IMR-90 (cell line): ENCODE data around the gene MCCD1. TPM values are rescaled to one million over a fixed set of nuclear protein-coding genes. Genes with fewer than 3 reads are reported as not detected.
A peak's percentile ranks its signal among the peaks of the same experiment; 100 is the strongest.

Source experiments
- ATAC-seq: fragments of 200-7000 bp; cut with Tn5 transposase; 2 replicates; pipeline ENCODE4 v1.9.1; 2020; ENCODE audit warnings: low read depth, mild to moderate bottlenecking, moderate library complexity
- BruUV-seq: library from RNA; stranded (reverse); fragments of 400-500 nt; replicated peaks from 2 replicates; lab custom pipeline; 2021; lab: Mats Ljungman, UMichigan
- CTCF ChIA-PET: fragments of 300-600 bp; formaldehyde crosslinking; extraction: SDS; loops from one replicate; lab custom pipeline; 2021; ENCODE audit warnings: antibody characterized with exemption; lab: Yijun Ruan, JAX
- POLR2A ChIA-PET: fragments of 300-600 bp; sonication (Branson Sonifier 250); formaldehyde crosslinking; loops from one replicate; lab custom pipeline; 2022; ENCODE audit warnings: antibody characterized with exemption; ENCODE audit not compliant: unreplicated experiment; lab: Charles Lee
- DNase-seq: peaks from one replicate; pipeline ENCODE4 v3.0.0; 2013
- H2AFZ ChIP-seq: replicated peaks from 2 replicates; pipeline ENCODE3; 2013; ENCODE audit warnings: low read length, mild to moderate bottlenecking; ENCODE audit not compliant: poor library complexity
- H2AK5ac ChIP-seq: 2 replicates; pipeline ENCODE4 v1.6.1; 2013; ENCODE audit warnings: low read depth, low read length, inconsistent platforms
- H2AK9ac ChIP-seq: replicated peaks from 2 replicates; pipeline ENCODE3; 2013; ENCODE audit warnings: mild to moderate bottlenecking, low read depth, low read length, moderate library complexity; ENCODE audit not compliant: poor library complexity
- H2BK120ac ChIP-seq: 2 replicates; pipeline ENCODE4 v1.6.1; 2013; ENCODE audit warnings: low read depth, low read length, inconsistent platforms
- H2BK15ac ChIP-seq: 3 replicates; pipeline ENCODE4 v1.6.1; 2013; ENCODE audit warnings: low read depth, low read length, inconsistent platforms
- H2BK20ac ChIP-seq: 2 replicates; pipeline ENCODE4 v1.6.1; 2013; ENCODE audit warnings: low read depth, mild to moderate bottlenecking, inconsistent platforms, low read length, moderate library complexity
- H2BK5ac ChIP-seq: 2 replicates; pipeline ENCODE4 v1.6.1; 2013; ENCODE audit warnings: mild to moderate bottlenecking, low read depth, low read length, inconsistent platforms; ENCODE audit not compliant: poor library complexity, severe bottlenecking
- H3K14ac ChIP-seq: replicated peaks from 2 replicates; pipeline ENCODE4 v1.6.1; 2013; ENCODE audit warnings: low read depth, low read length, inconsistent platforms
- H3K18ac ChIP-seq: 2 replicates; pipeline ENCODE4 v1.6.1; 2013; ENCODE audit warnings: low read depth, low read length, control low read depth
- H3K23ac ChIP-seq: 2 replicates; pipeline ENCODE4 v1.6.1; 2013; ENCODE audit warnings: low read depth, low read length, inconsistent platforms
- H3K27ac ChIP-seq: 2 replicates; pipeline ENCODE4 v1.5.1; 2013; ENCODE audit warnings: mild to moderate bottlenecking, control low read depth, low read length; ENCODE audit not compliant: insufficient read depth
- H3K27me3 ChIP-seq: 2 replicates; pipeline ENCODE4 v1.6.1; 2013; ENCODE audit warnings: low read length; ENCODE audit not compliant: control insufficient read depth, insufficient read depth
- H3K36me3 ChIP-seq: 2 replicates; pipeline ENCODE4 v1.6.1; 2013; ENCODE audit warnings: low read length, mixed read lengths; ENCODE audit not compliant: control insufficient read depth, insufficient read depth
- H3K4ac ChIP-seq: 2 replicates; pipeline ENCODE4 v1.6.1; 2013; ENCODE audit warnings: low read depth, low read length, inconsistent platforms
- H3K4me1 ChIP-seq: 2 replicates; pipeline ENCODE4 v1.6.1; 2013; ENCODE audit warnings: low read length, mixed read lengths; ENCODE audit not compliant: control insufficient read depth, insufficient read depth
- H3K4me2 ChIP-seq: 2 replicates; pipeline ENCODE4 v1.6.1; 2013; ENCODE audit warnings: low read depth, mild to moderate bottlenecking, control low read depth, low read length, moderate library complexity
- H3K4me3 ChIP-seq: 2 replicates; pipeline ENCODE4 v1.5.1; 2013; ENCODE audit warnings: low read depth, mild to moderate bottlenecking, control low read depth, low read length, moderate library complexity; ENCODE audit not compliant: insufficient read depth
- H3K56ac ChIP-seq: 2 replicates; pipeline ENCODE4 v1.6.1; 2013; ENCODE audit warnings: low read length, inconsistent platforms; ENCODE audit not compliant: insufficient read depth; ENCODE audit errors: extremely low read depth
- H3K79me1 ChIP-seq, 2 experiments: 2 replicates each; pipeline ENCODE4 v1.6.1; 2013; ENCODE audit warnings: low read length in 2 of 2, inconsistent platforms in 1 of 2, low read depth in 1 of 2
- H3K9ac ChIP-seq: 2 replicates; pipeline ENCODE4 v1.6.1; 2013; ENCODE audit warnings: low read depth, low read length, control low read depth
- H3K9me1 ChIP-seq: 2 replicates; pipeline ENCODE4 v1.6.1; 2013; ENCODE audit warnings: low read length, inconsistent platforms; ENCODE audit not compliant: insufficient read depth
- H3K9me3 ChIP-seq: 2 replicates; pipeline ENCODE4 v1.6.1; 2013; ENCODE audit warnings: low read length; ENCODE audit not compliant: control insufficient read depth, insufficient read depth
- H4K20me1 ChIP-seq: 2 replicates; pipeline ENCODE4 v1.6.1; 2013; ENCODE audit warnings: low read length, inconsistent platforms; ENCODE audit not compliant: insufficient read depth
- H4K5ac ChIP-seq: 2 replicates; pipeline ENCODE4 v1.6.1; 2013; ENCODE audit warnings: mild to moderate bottlenecking, low read depth, low read length, control low read depth
- H4K8ac ChIP-seq, 2 experiments: 2 replicates each; pipeline ENCODE4 v1.6.1; 2013; ENCODE audit warnings: low read depth in 2 of 2, low read length in 2 of 2, control low read depth in 1 of 2, inconsistent platforms in 1 of 2
- H4K91ac ChIP-seq: 2 replicates; pipeline ENCODE4 v1.6.1; 2013; ENCODE audit warnings: low read depth, low read length, inconsistent platforms; ENCODE audit not compliant: insufficient read depth
- BHLHE40 ChIP-seq: fragments of 150-350 bp; IDR thresholded peaks from 2 replicates; pipeline ENCODE4 v1.6.1; 2016; ENCODE audit warnings: mild to moderate bottlenecking, low read depth, low read length
- CEBPB ChIP-seq: IDR thresholded peaks from 2 replicates; pipeline ENCODE4 v1.6.1; 2012; ENCODE audit warnings: low read depth, low read length, improper control_type of control experiment
- CHD1 ChIP-seq: IDR thresholded peaks from 2 replicates; pipeline ENCODE4 v1.6.1; 2012; ENCODE audit warnings: low read depth, low read length, improper control_type of control experiment
- CTCF ChIP-seq: conservative IDR thresholded peaks from 2 replicates; pipeline ENCODE4 v1.5.1; 2012; ENCODE audit warnings: mild to moderate bottlenecking, low read depth, low read length, improper control_type of control experiment
- ELK1 ChIP-seq: fragments of 150-350 bp; IDR thresholded peaks from 2 replicates; pipeline ENCODE4 v1.6.1; 2016; ENCODE audit warnings: low read depth, mild to moderate bottlenecking, low read length, moderate library complexity, borderline replicate concordance
- FOS ChIP-seq: fragments of 150-350 bp; IDR thresholded peaks from 2 replicates; pipeline ENCODE4 v1.6.1; 2016; ENCODE audit warnings: low read depth, low read length
- MAFK ChIP-seq: IDR thresholded peaks from 2 replicates; pipeline ENCODE4 v1.6.1; 2012; ENCODE audit warnings: low read depth, low read length, improper control_type of control experiment
- MAZ ChIP-seq: IDR thresholded peaks from 2 replicates; pipeline ENCODE4 v1.6.1; 2012; ENCODE audit warnings: low read depth, mild to moderate bottlenecking, low read length, improper control_type of control experiment, moderate library complexity, borderline replicate concordance
- MXI1 ChIP-seq: IDR thresholded peaks from 2 replicates; pipeline ENCODE4 v1.6.1; 2012; ENCODE audit warnings: low read depth, mild to moderate bottlenecking, low read length, moderate library complexity, borderline replicate concordance
- NFE2L2 ChIP-seq: fragments of 150-350 bp; IDR thresholded peaks from 2 replicates; pipeline ENCODE4 v1.6.1; 2016; ENCODE audit warnings: low read depth, mild to moderate bottlenecking, low read length
- POLR2A ChIP-seq: IDR thresholded peaks from 2 replicates; pipeline ENCODE4 v1.6.1; 2012; ENCODE audit warnings: mild to moderate bottlenecking, low read depth, low read length
- RAD21 ChIP-seq: IDR thresholded peaks from 2 replicates; pipeline ENCODE4 v1.6.1; 2012; ENCODE audit warnings: low read length, improper control_type of control experiment
- RCOR1 ChIP-seq: IDR thresholded peaks from 2 replicates; pipeline ENCODE4 v1.6.1; 2012; ENCODE audit warnings: mild to moderate bottlenecking, low read length, improper control_type of control experiment; ENCODE audit not compliant: insufficient replicate concordance
- RFX5 ChIP-seq: IDR thresholded peaks from 2 replicates; pipeline ENCODE4 v1.8.0; 2012; ENCODE audit warnings: low read depth, mild to moderate bottlenecking, low read length, moderate library complexity
- SMC3 ChIP-seq: fragments of 150-350 bp; IDR thresholded peaks from 2 replicates; pipeline ENCODE4 v1.6.1; 2016; ENCODE audit warnings: low read depth, mild to moderate bottlenecking, antibody characterized with exemption, low read length, moderate library complexity
- USF2 ChIP-seq: fragments of 150-350 bp; IDR thresholded peaks from 2 replicates; pipeline ENCODE4 v1.6.1; 2017; ENCODE audit warnings: mild to moderate bottlenecking, antibody characterized with exemption, low read length, low read depth
- WGBS, 2 experiments: methylation state at CpG; one replicate each; pipeline versions ENCODE4 v1.1.5 to v1.1.7; 2013; ENCODE audit warnings: missing lambda C conversion rate in 2 of 2; ENCODE audit not compliant: insufficient read length in 1 of 2; ENCODE audit errors: extremely low coverage in 2 of 2; 5-methylcytosine and 5-hydroxymethylcytosine counted together
- dilution Hi-C: fragments of 300-500 bp; cut with HindIII; formaldehyde crosslinking; loops from one replicate; pipeline ENCODE4 v1.14.3; 2018; ENCODE audit warnings: low sequenced_read_pairs; ENCODE audit not compliant: unreplicated experiment
- in situ Hi-C: fragments of 300-500 bp; cut with MboI; formaldehyde crosslinking; loops from 3 replicates; pipeline ENCODE4 v1.14.3; 2019; ENCODE audit warnings: low sequenced_read_pairs, inconsistent platforms, mixed read lengths
- intact Hi-C: fragments of 100-400 bp; cut with micrococcal nuclease; formaldehyde crosslinking; loops from 2 replicates; pipeline ENCODE4 v1.10.0; 2022
- polyA plus RNA-seq, 3 experiments: library from polyadenylated mRNA; depleted of rRNA; stranded (reverse); fragments of >200 nt; gene quantifications; 2 replicates each; pipeline ENCODE4 v1.2.3, GENCODE V29; 2012; ENCODE audit warnings: low replicate concordance in 1 of 3
- total RNA-seq: library from RNA; depleted of rRNA; stranded (reverse); fragments of >200 nt; gene quantifications from 2 replicates; pipeline ENCODE4 v1.2.3, GENCODE V29; 2012

Gene MCCD1
- total and polyA plus RNA-seq, 2 of the 4 experiments (the other 2 are of a cell fraction): not detected

- Histone ChIP-seq H4K5ac (no peak overlapping the region), H3K9me1 (0 out of 2 replicates have a peak, but pooled peaks cover 5% of the 10 kb centered on the region), H4K91ac (no peak overlapping the region), H3K9ac (no peak overlapping the region), H3K27ac (no peak overlapping the region), H2BK20ac (no peak overlapping the region), H3K14ac (no peak overlapping the region), H3K4ac (no peak overlapping the region), H2BK5ac (no peak overlapping the region), H3K79me1 (peaks cover 39 to 71% of the 10 kb centered on the region in 2 experiments), H3K56ac (no peak overlapping the region), H3K36me3 (peaks cover 76% of the 10 kb centered on the region), H3K4me3 (no peak overlapping the region), H4K8ac (no peak overlapping the region), H3K27me3 (no peaks in the 10 kb centered on the region), H2AK5ac (no peak overlapping the region), H3K23ac (no peak overlapping the region), H2AK9ac (no peak overlapping the region), H3K4me1 (no peaks in the 10 kb centered on the region), H3K9me3 (no peaks in the 10 kb centered on the region), H3K18ac (no peak overlapping the region), H2BK120ac (no peak overlapping the region), H3K4me2 (no peak overlapping the region), H2AFZ (no peak overlapping the region), H4K20me1 (peaks cover 88% of the 10 kb centered on the region), H2BK15ac (no peak overlapping the region)
- no peak for DNase-seq
- intact Hi-C loops: no loop called here
- in situ Hi-C loops: no loop called here
- WGBS, 2 experiments: no CpG with 5 or more reads among the region's 1 CpG
- TF ChIP-seq CEBPB: no peak
- no peak for TF ChIP-seq USF2
- no peak for TF ChIP-seq MAZ
- no peak for TF ChIP-seq MAFK
- TF ChIP-seq CTCF: no peak
- TF ChIP-seq RAD21: no peak
- no peak for TF ChIP-seq MXI1
- TF ChIP-seq ELK1: no peak
- TF ChIP-seq RFX5: no peak
- no peak for TF ChIP-seq RCOR1
- TF ChIP-seq SMC3: no peak
- no peak for TF ChIP-seq CHD1
- TF ChIP-seq NFE2L2: no peak
- no peak for TF ChIP-seq BHLHE40
- TF ChIP-seq FOS: no peak
- TF ChIP-seq POLR2A: no peak
- CTCF ChIA-PET: no interaction called here
- POLR2A ChIA-PET: no interaction called here
- dilution Hi-C loops: no loop called here
- no peak for ATAC-seq
- TSS peak; percentile 45 for BruUV-seq
Measured at GRCh38 chr6:31533455-31533841, 4.7 kb downstream of the MCCD1 start.
